Trophoblast cell (in vitro differentiated cells and primary cell): Measurements from ENCODE around the gene ACTN2.

ENCODE experiments used
- DNase-seq, 2 donors: peaks; one replicate each; pipeline ENCODE4 v3.0.0-alpha.2; 2016
- H2AFZ ChIP-seq: 2 replicates; pipeline ENCODE4 v1.6.1; 2013; ENCODE audit warnings: low read length, moderate library complexity, mild to moderate bottlenecking; ENCODE audit not compliant: insufficient read depth, poor library complexity
- H2AK5ac ChIP-seq: 2 replicates; pipeline ENCODE4 v1.6.1; 2013; ENCODE audit warnings: mild to moderate bottlenecking, low read length
- H2BK120ac ChIP-seq: 2 replicates; pipeline ENCODE4 v1.6.1; 2013; ENCODE audit warnings: low read length, mild to moderate bottlenecking, moderate library complexity; ENCODE audit not compliant: insufficient read depth, poor library complexity
- H2BK12ac ChIP-seq: 2 replicates; pipeline ENCODE4 v1.6.1; 2013; ENCODE audit warnings: mild to moderate bottlenecking, low read length, moderate library complexity
- H2BK5ac ChIP-seq: 2 replicates; pipeline ENCODE4 v1.6.1; 2013; ENCODE audit warnings: low read length, low read depth, moderate library complexity, mild to moderate bottlenecking; ENCODE audit not compliant: poor library complexity
- H3K14ac ChIP-seq: 2 replicates; pipeline ENCODE4 v1.6.1; 2013; ENCODE audit warnings: mild to moderate bottlenecking, low read length
- H3K18ac ChIP-seq: 2 replicates; pipeline ENCODE4 v1.6.1; 2013; ENCODE audit warnings: mild to moderate bottlenecking, low read length
- H3K23ac ChIP-seq: 2 replicates; pipeline ENCODE4 v1.6.1; 2013; ENCODE audit warnings: low read length
- H3K27ac ChIP-seq: 2 replicates; pipeline ENCODE4 v1.5.1; 2013; ENCODE audit warnings: low read depth, mild to moderate bottlenecking, inconsistent platforms, low read length, moderate library complexity
- H3K27me3 ChIP-seq: 2 replicates; pipeline ENCODE4 v1.6.1; 2013; ENCODE audit warnings: inconsistent platforms, mild to moderate bottlenecking, low read length, moderate library complexity; ENCODE audit not compliant: insufficient read depth
- H3K36me3 ChIP-seq, 2 experiments: 1 replicate in 1 of 2; 2 replicates in 1 of 2; pipeline ENCODE4 v1.6.1; 2013; ENCODE audit warnings: low read length in 2 of 2, mild to moderate bottlenecking in 2 of 2, moderate library complexity in 1 of 2; ENCODE audit not compliant: insufficient read depth in 2 of 2, control insufficient read depth in 1 of 2
- H3K4ac ChIP-seq: 2 replicates; pipeline ENCODE4 v1.6.1; 2013; ENCODE audit warnings: low read depth, mild to moderate bottlenecking, low read length, moderate library complexity
- H3K4me1 ChIP-seq, 2 experiments: 1 replicate in 1 of 2; 2 replicates in 1 of 2; pipeline ENCODE4 v1.6.1; 2013; ENCODE audit warnings: low read length in 2 of 2, mild to moderate bottlenecking in 2 of 2, moderate library complexity in 1 of 2; ENCODE audit not compliant: insufficient read depth in 2 of 2, control insufficient read depth in 1 of 2
- H3K4me2 ChIP-seq: 2 replicates; pipeline ENCODE4 v1.6.1; 2013; ENCODE audit warnings: inconsistent platforms, mild to moderate bottlenecking, low read length, moderate library complexity
- H3K4me3 ChIP-seq: 2 replicates; pipeline ENCODE4 v1.5.1; 2013; ENCODE audit warnings: mild to moderate bottlenecking, low read depth, low read length, inconsistent platforms
- H3K79me1 ChIP-seq: one replicate; pipeline ENCODE4 v1.6.1; 2013; ENCODE audit warnings: low read length
- H3K79me2 ChIP-seq: 2 replicates; pipeline ENCODE4 v1.6.1; 2013; ENCODE audit warnings: low read length, mild to moderate bottlenecking; ENCODE audit not compliant: control insufficient read depth, insufficient read depth, poor library complexity
- H3K9ac ChIP-seq: 2 replicates; pipeline ENCODE4 v1.6.1; 2013; ENCODE audit warnings: mild to moderate bottlenecking, low read length
- H3K9me3 ChIP-seq: 2 replicates; pipeline ENCODE4 v1.6.1; 2013; ENCODE audit warnings: low read depth, mild to moderate bottlenecking, control low read depth, inconsistent platforms, low read length; ENCODE audit not compliant: insufficient read depth
- H4K12ac ChIP-seq: 2 replicates; pipeline ENCODE4 v1.6.1; 2013; ENCODE audit warnings: low read depth, mild to moderate bottlenecking, low read length, moderate library complexity
- H4K8ac ChIP-seq: 2 replicates; pipeline ENCODE4 v1.6.1; 2013; ENCODE audit warnings: low read depth, mild to moderate bottlenecking, low read length, moderate library complexity
- H4K91ac ChIP-seq: one replicate; pipeline ENCODE4 v1.6.1; 2013; ENCODE audit warnings: low read depth, mild to moderate bottlenecking, low read length, moderate library complexity
- WGBS: extraction: QIAGEN DNeasy Blood & Tissue Kit; methylation state at CpG from one replicate; pipeline ENCODE4 v1.1.7; 2013; ENCODE audit warnings: missing lambda C conversion rate; ENCODE audit not compliant: insufficient read length, insufficient coverage; ENCODE audit errors: extremely low coverage; 5-methylcytosine and 5-hydroxymethylcytosine counted together

The ACTN2 gene

GRCh38 chr1:236645016-236645680 is 41.2 kb upstream of the ACTN2 start:
- no peak overlapping the region for H2BK12ac ChIP-seq
- no peak for DNase-seq
- no peaks in the 10 kb centered on the region for H3K79me2 ChIP-seq
- H3K79me1 ChIP-seq = no peaks in the 10 kb centered on the region
- H3K4ac ChIP-seq = no peak overlapping the region
- no peak overlapping the region for H4K12ac ChIP-seq
- no peak overlapping the region for H2BK120ac ChIP-seq
- no peak overlapping the region for H4K91ac ChIP-seq
- H4K8ac ChIP-seq = no peak overlapping the region
- H3K27me3 ChIP-seq = no peaks in the 10 kb centered on the region
- H2AFZ ChIP-seq = no peak overlapping the region
- no peak overlapping the region for H3K14ac ChIP-seq
- no peaks in the 10 kb centered on the region for H3K36me3 ChIP-seq
- no peak overlapping the region for H3K9ac ChIP-seq
- no peak overlapping the region for H2BK5ac ChIP-seq
- no peaks in the 10 kb centered on the region for H3K4me1 ChIP-seq
- no peak overlapping the region for H3K27ac ChIP-seq
- no peak overlapping the region for H3K4me3 ChIP-seq
- H3K4me2 ChIP-seq = no peak overlapping the region
- WGBS = no CpG with 5 or more reads among the region's 5 CpGs
- H3K23ac ChIP-seq = no peak overlapping the region
- H3K9me3 ChIP-seq = no peaks in the 10 kb centered on the region
- H3K18ac ChIP-seq = no peak overlapping the region
- H2AK5ac ChIP-seq = no peak overlapping the region

GRCh38 chr1:236654511-236654910 is 31.8 kb upstream of the ACTN2 start:
- Histone ChIP-seq H3K4me3 (no peak overlapping the region), H3K18ac (no peak overlapping the region), H3K27me3 (no peaks in the 10 kb centered on the region), H2AK5ac (no peak overlapping the region), H2BK120ac (no peak overlapping the region), H3K79me2 (no peaks in the 10 kb centered on the region), H3K9me3 (no peaks in the 10 kb centered on the region), H2BK5ac (no peak overlapping the region), H3K9ac (no peak overlapping the region), H4K91ac (no peak overlapping the region), H3K27ac (no peak overlapping the region), H3K4ac (no peak overlapping the region), H2AFZ (no peak overlapping the region), H3K4me1 (no peaks in the 10 kb centered on the region), H4K12ac (no peak overlapping the region), H3K23ac (no peak overlapping the region), H3K79me1 (no peaks in the 10 kb centered on the region), H4K8ac (no peak overlapping the region), H2BK12ac (no peak overlapping the region), H3K14ac (no peak overlapping the region), H3K4me2 (no peak overlapping the region), H3K36me3 (no peaks in the 10 kb centered on the region)
- no peak for DNase-seq
- no CpG with 5 or more reads among the region's 1 CpG for WGBS

- Histone ChIP-seq H2AK5ac (no peak overlapping the region), H2AFZ (no peak overlapping the region)
- no CpG with 5 or more reads among the region's 5 CpGs for WGBS
Observed at GRCh38 chr1:236654957-236655356, 31.3 kb upstream of the ACTN2 start.

GRCh38 chr1:236657398-236657797 is 28.9 kb upstream of the ACTN2 start:
- H3K27ac ChIP-seq = no peak overlapping the region
- no CpG with 5 or more reads among the region's 8 CpGs for WGBS

More at GRCh38 chr1:236654957-236655356, 31.3 kb upstream of the ACTN2 start:
- Histone ChIP-seq H3K23ac (no peak overlapping the region), H4K91ac (no peak overlapping the region), H2BK12ac (no peak overlapping the region), H3K4me3 (no peak overlapping the region), H4K12ac (no peak overlapping the region), H3K18ac (no peak overlapping the region), H3K4me1 (no peaks in the 10 kb centered on the region), H2BK5ac (no peak overlapping the region), H3K27me3 (no peaks in the 10 kb centered on the region), H3K4ac (no peak overlapping the region), H3K79me2 (no peaks in the 10 kb centered on the region), H3K9me3 (no peaks in the 10 kb centered on the region), H4K8ac (no peak overlapping the region), H3K9ac (no peak overlapping the region), H3K14ac (no peak overlapping the region), H3K79me1 (no peaks in the 10 kb centered on the region), H3K27ac (no peak overlapping the region), H3K36me3 (no peaks in the 10 kb centered on the region), H2BK120ac (no peak overlapping the region), H3K4me2 (no peak overlapping the region)
- DNase-seq = no peak

More at GRCh38 chr1:236657398-236657797, 28.9 kb upstream of the ACTN2 start:
- H3K14ac ChIP-seq = no peak overlapping the region
- no peak overlapping the region for H3K4me3 ChIP-seq
- no peak overlapping the region for H3K18ac ChIP-seq
- no peaks in the 10 kb centered on the region for H3K4me1 ChIP-seq
- H2AFZ ChIP-seq = no peak overlapping the region
- no peak overlapping the region for H3K23ac ChIP-seq
- no peaks in the 10 kb centered on the region for H3K27me3 ChIP-seq
- no peaks in the 10 kb centered on the region for H3K79me2 ChIP-seq
- no peak overlapping the region for H2BK12ac ChIP-seq
- no peak overlapping the region for H3K9ac ChIP-seq
- DNase-seq = no peak
- H3K4me2 ChIP-seq = no peak overlapping the region
- no peak overlapping the region for H4K91ac ChIP-seq
- no peak overlapping the region for H2AK5ac ChIP-seq
- H4K12ac ChIP-seq = no peak overlapping the region
- H3K9me3 ChIP-seq = no peaks in the 10 kb centered on the region
- H2BK120ac ChIP-seq = no peak overlapping the region
- no peak overlapping the region for H4K8ac ChIP-seq
- no peaks in the 10 kb centered on the region for H3K36me3 ChIP-seq
- no peak overlapping the region for H2BK5ac ChIP-seq
- no peak overlapping the region for H3K4ac ChIP-seq
- H3K79me1 ChIP-seq = no peaks in the 10 kb centered on the region
